ENCODE measurements around the gene MRPS7.
A peak's percentile ranks its signal among the peaks of the same experiment; 100 is the strongest.
"Not testable (repeated sequence)": the region's sequence is repeated elsewhere in the genome, so short reads cannot be mapped to it uniquely, and the experiment has no call there.

Gene MRPS7

DNA sequence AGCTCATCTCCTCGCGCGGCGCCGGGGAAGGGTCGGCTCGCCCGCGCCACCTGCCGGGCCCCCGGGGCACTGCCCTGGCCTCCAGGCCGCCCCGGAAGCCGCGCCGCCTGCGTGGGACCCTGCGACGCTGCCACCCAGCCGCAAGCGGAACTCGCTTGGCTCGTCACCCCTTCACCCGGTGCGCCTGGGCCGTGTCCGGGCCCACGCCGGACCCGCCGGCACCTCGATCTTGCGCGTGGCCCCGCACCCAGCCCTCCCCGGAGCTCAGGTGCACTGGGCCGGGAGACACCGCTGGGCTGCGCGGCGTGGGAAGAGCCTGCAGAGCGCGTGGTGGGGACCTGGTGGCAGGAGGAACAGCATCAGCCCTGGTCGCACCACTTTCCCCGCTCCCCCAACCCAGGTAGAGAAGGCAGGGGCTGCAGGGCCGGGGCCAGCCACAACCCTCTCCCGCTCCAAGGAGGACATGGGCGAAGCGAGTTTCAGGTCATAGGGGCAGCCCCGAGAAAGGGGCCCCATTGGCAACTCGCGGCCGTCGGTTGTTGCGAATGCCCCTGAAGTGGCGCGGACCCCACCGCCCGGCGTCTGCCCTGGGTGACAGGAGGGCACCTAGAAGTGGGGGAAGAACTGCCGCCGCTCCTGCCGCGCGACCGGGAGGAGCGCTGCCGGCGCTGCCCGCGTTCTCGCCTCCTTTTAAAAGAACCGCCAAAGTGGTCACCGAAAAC lies 9.7 kb downstream of the MRPS7 start:
- DNase-seq, result peak in 50 of 56 donors; percentile 17 to 86 (median 68)

- DNase-seq, result peak in 24 of 56 donors; percentile 3 to 60 (median 26)
Observed at GRCh38 chr17:75271955-75272847, 10.5 kb downstream of the MRPS7 start.

GRCh38 chr17:75272848-75273184 lies 11.1 kb downstream of the MRPS7 start:
- peak in 2 of 56 donors; percentile 4 to 16 for DNase-seq

GRCh38 chr17:75273977-75274708 lies 12.5 kb downstream of the MRPS7 start:
- no peak for DNase-seq

DNA sequence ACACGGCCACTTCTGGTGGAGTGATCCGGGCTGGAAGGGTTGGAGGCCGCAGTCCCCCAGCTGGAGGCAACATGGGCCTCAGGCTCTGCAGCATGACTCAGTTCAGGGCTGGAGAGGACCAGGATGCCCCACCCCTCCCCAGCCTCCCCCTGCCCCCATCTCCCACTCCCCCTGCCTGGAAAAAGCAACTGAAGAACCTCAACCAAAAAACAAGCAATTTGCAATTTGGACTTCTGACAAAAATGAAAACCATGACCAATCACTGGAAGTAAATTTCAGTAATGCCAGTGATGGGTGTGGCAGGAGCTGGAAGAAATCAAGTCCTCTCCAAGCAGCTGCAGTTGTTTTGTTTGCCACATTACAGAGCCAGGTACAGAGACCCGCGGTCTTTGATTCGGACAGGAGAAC lies 16.0 kb downstream of the MRPS7 start:
- no peak for DNase-seq

- not testable (repeated sequence) for DNase-seq
Observed at GRCh38 chr17:75280189-75280588, 18.5 kb downstream of the MRPS7 start.

- no peak for DNase-seq
Observed at GRCh38 chr17:75285123-75285522, 23.4 kb downstream of the MRPS7 start.

GRCh38 chr17:75287221-75287620 lies 25.5 kb downstream of the MRPS7 start:
- no peak for DNase-seq

DNA sequence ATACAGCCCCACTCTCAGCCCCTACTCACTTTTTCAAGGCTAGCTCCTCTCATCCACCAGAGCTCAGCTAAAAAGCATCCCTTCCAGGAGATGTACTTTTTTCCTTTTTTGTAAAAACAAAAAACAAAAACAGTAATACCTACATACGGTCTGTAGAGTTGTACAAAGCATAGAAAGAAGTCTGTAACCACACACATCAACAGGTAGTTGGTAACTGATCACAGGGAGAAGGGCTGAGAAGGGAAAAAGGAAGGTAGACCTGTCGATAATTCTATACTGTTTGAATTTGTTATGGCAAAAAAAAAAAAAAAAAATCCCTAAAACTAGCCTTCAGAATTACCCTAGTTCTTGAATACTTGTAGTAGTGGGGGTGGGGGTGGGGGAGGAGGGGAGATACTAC lies 26.7 kb downstream of the MRPS7 start:
- no peak for DNase-seq

DNA sequence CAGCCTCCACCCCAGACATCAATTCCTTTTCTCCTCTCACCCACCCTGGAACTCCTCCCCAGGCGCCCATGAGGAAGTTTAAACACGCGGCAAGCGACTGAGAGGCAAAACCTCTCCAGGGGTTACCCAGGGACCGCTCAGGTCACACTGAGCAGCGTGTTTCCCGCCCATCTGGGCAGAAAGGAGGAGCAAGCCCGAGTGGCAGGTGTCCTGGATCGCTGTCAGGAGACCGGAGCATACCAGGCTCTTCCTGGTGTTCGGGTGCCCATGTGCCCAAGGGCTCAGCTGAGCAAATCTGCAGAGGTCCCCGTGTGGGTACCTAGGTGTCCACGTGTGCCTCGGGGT lies 27.1 kb downstream of the MRPS7 start:
- DNase-seq, result peak in 8 of 56 donors; percentile 46 to 72 (median 62)

DNA sequence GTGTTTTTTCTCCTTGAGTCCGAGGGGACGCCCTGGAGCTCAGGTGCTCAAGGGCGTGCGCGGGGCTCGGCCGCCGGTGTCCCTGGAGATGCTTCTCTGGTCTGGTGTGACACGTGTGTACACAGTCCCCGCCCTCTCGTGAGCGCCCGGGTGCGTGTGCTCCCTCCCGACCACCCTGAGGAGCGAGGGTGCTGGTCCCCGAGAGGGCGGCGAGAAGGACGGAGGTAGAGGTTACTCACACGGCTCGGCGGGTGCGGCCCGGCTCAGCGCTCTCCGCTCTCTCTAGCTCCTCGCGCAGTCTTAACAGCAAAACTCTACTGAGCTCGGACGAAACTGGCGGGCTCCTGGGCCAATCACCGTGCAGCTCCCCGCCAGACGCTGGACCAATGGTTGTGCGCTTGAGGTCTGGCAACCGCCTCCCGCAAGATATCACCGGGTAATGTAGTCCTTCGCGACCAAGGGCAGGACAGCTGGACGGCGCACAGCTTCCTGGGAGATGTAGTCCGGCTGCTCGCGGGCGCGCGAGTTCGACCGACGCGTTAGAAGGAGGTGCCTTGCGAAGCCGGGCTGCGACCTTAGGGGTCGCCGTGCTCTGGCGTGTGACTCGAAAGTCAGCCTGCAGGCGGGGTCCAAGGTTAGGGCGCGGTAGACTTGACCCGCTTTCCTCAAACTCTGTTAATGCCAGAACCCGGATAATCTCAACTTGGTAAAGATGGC lies 27.6 kb downstream of the MRPS7 start, which contains the start of gene SLC25A19:
Gene SLC25A19, minus strand, starts transcription at position 319 of the 717 bp plus-strand sequence. CDS start 2,669 bp downstream, outside the sequence.
- peak; percentile 54 to 99 (median 98) for DNase-seq

- DNase-seq, result peak in 28 of 56 donors; percentile 25 to 72 (median 49)
Observed at GRCh38 chr17:75289832-75290337, 28.2 kb downstream of the MRPS7 start.

DNA sequence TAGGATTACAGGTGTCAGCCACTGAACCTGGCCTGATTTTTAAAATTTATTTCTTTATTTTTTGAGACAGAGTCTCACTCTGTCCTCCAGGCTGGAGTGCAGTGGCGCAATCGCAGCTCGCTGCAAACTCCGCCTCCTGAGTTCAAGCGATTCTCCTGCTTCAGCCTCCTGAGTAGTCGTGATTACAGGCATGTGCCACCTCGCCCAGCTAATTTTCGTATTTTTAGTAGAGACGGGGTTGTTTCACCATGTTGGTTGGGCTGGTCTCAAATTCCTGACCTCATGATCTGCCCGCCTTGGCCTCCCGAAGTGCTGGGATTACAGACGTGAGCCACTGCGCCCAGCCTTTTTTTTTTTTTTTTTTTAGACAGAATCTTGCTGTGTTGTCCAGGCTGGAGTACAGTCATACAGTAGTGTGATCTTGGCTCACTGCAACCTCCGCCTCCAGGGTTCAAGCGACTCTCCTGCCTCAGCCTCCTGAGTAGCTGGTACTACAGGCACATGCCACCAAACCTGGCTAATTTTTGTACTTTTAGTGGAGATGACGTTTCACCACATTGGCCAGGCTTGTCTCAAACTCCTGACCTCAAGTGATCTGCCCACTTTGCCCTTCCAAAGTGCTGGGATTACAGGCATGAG lies 31.2 kb downstream of the MRPS7 start:
- DNase-seq, result not testable (repeated sequence)

DNA sequence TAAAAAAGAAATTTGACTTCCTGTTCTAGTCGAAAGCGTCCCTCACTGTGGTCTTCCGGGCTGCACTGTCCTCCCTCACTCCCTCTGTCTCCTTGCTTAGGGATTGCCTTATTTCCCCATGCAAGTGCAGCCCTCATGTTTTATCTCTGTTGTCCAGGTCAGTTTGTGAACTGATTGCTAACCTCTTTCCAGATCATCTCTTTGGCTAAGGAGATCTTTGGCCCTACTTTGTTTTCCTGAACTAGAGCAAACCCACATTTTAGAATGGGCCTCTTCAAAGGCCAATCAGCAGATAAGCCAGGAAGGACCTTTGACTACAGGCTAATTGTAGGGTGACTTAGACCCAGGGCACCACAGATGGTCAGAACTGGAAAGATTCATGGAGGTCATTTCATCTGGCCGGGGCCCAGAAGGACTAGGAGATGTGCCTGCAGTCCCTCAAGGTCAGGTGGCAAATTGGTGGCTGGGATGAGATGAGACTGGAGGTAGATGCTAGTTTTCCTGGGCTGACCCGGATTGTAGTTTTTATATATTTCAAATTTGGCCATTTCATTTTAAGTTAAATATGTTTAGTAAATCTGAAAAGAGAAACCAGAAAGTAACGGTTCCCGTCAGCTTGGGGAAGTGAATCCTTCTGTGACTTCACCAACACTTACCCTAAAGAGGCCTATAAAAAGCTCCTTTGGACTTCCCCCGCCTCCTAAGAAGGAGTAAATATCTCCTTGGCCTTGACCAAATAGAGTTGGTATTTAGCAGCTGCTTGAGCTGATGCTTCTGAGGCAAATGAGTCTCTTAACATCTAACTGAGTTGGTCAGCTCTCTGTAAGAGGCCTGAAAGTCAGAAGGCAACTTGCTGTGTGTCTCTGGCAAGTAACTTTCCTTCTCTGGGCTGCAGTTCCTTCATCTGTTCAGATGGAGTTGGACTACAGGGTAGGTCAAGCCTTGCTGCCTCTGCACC lies 33.8 kb downstream of the MRPS7 start:
- no peak for DNase-seq

DNA sequence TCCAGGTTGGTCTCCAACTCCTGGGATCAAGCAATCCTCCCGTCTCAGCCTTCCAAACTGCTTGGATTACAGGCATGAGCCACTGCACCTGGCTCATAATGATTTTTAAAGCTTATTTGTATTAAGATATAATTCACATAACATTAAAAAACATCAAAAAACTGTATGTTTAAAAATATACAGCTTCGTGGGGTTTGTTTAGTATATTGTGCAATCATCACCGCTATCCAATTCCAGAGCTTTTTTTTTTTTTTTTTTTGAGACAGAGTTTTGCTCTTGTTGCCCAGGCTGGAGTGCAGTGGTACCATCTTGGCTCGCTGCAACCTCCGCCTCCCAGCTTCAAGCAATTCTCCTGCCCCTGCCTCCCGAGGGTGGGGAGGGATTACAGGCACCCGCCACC lies 38.6 kb downstream of the MRPS7 start:
- no peak for DNase-seq

GRCh38 chr17:75301049-75301448 lies 39.4 kb downstream of the MRPS7 start:
- DNase-seq, result peak in 1 of 56 donors; percentile 51

DNA sequence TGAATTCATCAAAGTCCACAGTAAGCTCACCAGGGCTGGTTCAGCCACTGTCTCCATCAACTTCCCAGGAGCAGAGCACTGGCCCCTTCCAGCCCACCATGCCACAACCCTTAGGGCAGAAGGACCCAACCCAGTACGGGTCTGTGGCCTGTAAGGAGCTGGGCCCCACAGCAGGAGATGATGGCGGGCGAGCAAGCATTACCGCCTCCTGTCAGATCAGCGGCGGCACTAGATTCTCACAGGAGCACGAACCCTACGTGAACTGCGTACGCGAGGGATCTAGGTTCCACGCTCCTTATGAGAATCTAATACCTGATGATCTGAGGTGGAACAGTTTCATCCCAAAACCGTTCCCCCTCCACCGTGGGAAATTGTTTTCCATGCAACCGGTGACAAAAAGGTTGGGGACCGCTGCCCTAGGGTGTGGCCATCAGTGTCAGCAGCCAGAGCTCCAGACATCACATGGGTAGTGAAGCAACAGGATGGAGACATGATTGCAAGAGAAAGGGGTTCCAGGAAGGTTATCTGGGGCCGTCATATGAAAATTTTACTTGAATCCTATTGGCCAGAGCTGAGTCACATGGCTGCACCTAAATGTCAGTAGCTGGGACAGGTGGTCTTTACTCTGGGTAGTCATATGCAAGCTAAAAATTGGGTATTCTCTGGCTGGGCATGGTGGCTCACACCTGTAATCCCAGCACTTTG lies 40.0 kb downstream of the MRPS7 start:
- DNase-seq, result no peak

DNA sequence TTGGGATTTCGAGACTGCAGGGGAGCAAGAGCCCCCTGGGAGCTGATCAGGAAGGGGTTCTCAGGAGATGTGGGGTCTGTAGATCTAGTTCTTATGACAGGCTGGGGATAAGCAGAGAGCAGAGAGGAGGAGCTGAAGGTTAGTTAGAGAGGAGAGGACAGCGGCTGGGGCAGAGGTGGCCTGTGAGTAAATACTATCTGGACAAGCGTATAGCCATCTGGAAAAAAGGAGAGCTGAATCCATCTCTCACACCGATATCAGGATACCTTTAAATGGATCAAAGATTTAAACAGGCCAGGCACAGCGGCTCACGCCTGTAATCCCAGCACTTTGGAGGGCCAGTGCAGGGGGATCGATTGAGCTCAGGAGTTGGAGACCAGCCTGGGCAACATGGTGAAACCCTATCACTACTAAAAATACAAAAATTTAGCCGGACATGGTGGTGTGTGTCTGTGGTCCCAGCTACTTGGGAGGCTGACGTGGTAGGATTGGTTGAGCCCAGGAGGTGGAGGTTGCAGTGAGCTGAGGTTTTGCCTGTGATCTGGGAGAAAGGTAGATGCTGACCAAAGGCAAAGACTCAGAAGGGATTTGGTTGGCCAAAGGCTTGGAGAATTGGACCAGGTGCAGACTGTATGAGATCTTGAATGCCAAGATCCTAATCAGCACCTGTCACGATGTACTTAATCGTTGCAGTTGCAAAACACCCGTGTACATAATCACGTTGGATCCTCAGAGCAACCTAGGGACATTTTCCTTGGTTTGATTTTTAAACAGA lies 46.5 kb downstream of the MRPS7 start:
- DNase-seq, result no peak
